Neural crest cell (in vitro differentiated cells): ENCODE results near the gene FAM219A. TPM values are rescaled to one million over a fixed set of nuclear protein-coding genes. Genes with fewer than 3 reads are reported as not detected.

Experiments
- DNase-seq: peaks from one replicate; pipeline ENCODE4 v3.0.0; 2021; ENCODE audit warnings: low read depth, mixed read lengths, low spot score
- H3K27ac Mint-ChIP-seq: one replicate; pipeline ENCODE4 v1.8.0; 2021; ENCODE audit warnings: mild to moderate bottlenecking, mixed read lengths; ENCODE audit not compliant: unreplicated experiment
- H3K27me3 Mint-ChIP-seq: 2 replicates; pipeline ENCODE4 v1.8.0; 2021; ENCODE audit warnings: low read depth, mild to moderate bottlenecking, mixed read lengths
- H3K36me3 Mint-ChIP-seq: 2 replicates; pipeline ENCODE4 v1.8.0; 2021; ENCODE audit warnings: low read depth, mild to moderate bottlenecking, mixed read lengths
- H3K4me1 Mint-ChIP-seq: 2 replicates; pipeline ENCODE4 v1.8.0; 2021; ENCODE audit warnings: mixed read lengths
- H3K4me3 Mint-ChIP-seq: one replicate; pipeline ENCODE4 v1.8.0; 2021; ENCODE audit warnings: mild to moderate bottlenecking, mixed read lengths
- H3K9me3 Mint-ChIP-seq: 2 replicates; pipeline ENCODE4 v1.8.0; 2021; ENCODE audit warnings: mixed read lengths
- CTCF ChIP-seq: fragments of 200-600 bp; sonication (generic); conservative IDR thresholded peaks from 2 replicates; pipeline ENCODE4 v1.5.0; 2021; ENCODE audit warnings: antibody characterized with exemption, mild to moderate bottlenecking
- long read RNA-seq: library from polyadenylated mRNA; unstranded; transcript quantifications from one replicate; pipeline ENCODE4 v2.0.0, GENCODE V29; 2020
- total RNA-seq: library from RNA; stranded (reverse); gene quantifications from 2 replicates; pipeline ENCODE4 v1.2.1, GENCODE V29; 2021

FAM219A gene, protein sequence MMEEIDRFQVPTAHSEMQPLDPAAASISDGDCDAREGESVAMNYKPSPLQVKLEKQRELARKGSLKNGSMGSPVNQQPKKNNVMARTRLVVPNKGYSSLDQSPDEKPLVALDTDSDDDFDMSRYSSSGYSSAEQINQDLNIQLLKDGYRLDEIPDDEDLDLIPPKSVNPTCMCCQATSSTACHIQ
- total RNA-seq: 20.6 and 20.9 TPM in 2 replicates
- long read RNA-seq, partial matches to known transcripts: 0 of 1 reads
- long read RNA-seq, other reads (novel, unspliced or antisense): 1 of 1 reads

GRCh38 chr9:34458013-34458958 lies at the start of gene FAM219A, which contains the start of gene DNAI1:
TSS of gene FAM219A (minus strand) at chr9:34458570. CDS start at chr9:34458263, 307 bp downstream.
TSS of gene DNAI1 (plus strand) at chr9:34458805. CDS start at chr9:34459006, 201 bp downstream.
- TF ChIP-seq CTCF: no peak
- peaks cover 38% of the 10 kb centered on the region for H3K4me1 Mint-ChIP-seq
- peak within 1 kb of the TSS; percentile 79 for H3K27ac Mint-ChIP-seq

GRCh38 chr9:34507966-34508365 lies 49.6 kb upstream of the FAM219A start:
- Mint-ChIP-seq H3K27me3 (peaks cover 37% of the 10 kb centered on the region), H3K36me3 (no peaks in the 10 kb centered on the region), H3K27ac (no peak overlapping the region), H3K4me3 (no peak overlapping the region), H3K4me1 (peaks cover 17% of the 10 kb centered on the region), H3K9me3 (no peaks in the 10 kb centered on the region)
- TF ChIP-seq CTCF: no peak
- no peak for DNase-seq

More at GRCh38 chr9:34458013-34458958, at the start of gene FAM219A, which contains the start of gene DNAI1:
- Mint-ChIP-seq H3K4me3 (peak within 1 kb of the TSS; percentile 95), H3K9me3 (no peaks in the 10 kb centered on the region), H3K36me3 (no peaks in the 10 kb centered on the region), H3K27me3 (peaks cover 3% of the 10 kb centered on the region)
- DNase-seq: peak; percentile 99

DNA sequence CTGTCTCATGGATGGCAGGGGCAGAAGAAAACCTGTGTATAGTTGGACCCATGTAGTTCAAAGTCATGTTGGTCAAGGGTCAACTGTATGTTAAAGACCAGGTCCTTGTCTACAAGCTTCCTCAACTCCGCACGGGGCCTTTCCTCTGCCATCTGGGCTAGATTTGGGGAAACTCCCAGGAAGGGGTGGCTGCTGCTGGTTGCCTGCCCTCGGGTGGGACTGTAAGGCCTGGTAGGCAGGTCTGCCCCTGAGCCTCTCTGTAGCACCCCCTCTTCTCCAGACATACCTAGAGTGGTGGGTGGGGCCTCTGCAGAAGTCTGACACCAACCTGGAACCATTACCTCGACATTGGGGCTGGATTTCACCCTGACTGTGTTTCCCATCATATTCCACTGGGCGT lies 49.2 kb upstream of the FAM219A start:
- H3K4me3 Mint-ChIP-seq: no peak overlapping the region
- DNase-seq: no peak
- TF ChIP-seq CTCF: no peak
- H3K4me1 Mint-ChIP-seq: peaks cover 13% of the 10 kb centered on the region
- H3K27me3 Mint-ChIP-seq: peaks cover 37% of the 10 kb centered on the region
- H3K36me3 Mint-ChIP-seq: no peaks in the 10 kb centered on the region
- no peaks in the 10 kb centered on the region for H3K9me3 Mint-ChIP-seq
- no peak overlapping the region for H3K27ac Mint-ChIP-seq

- H3K27ac Mint-ChIP-seq: no peak overlapping the region
- no peaks in the 10 kb centered on the region for H3K36me3 Mint-ChIP-seq
- H3K27me3 Mint-ChIP-seq: peaks cover 37% of the 10 kb centered on the region
- no peaks in the 10 kb centered on the region for H3K9me3 Mint-ChIP-seq
- no peak for DNase-seq
- H3K4me3 Mint-ChIP-seq: no peak overlapping the region
- TF ChIP-seq CTCF: no peak
- peaks cover 12% of the 10 kb centered on the region for H3K4me1 Mint-ChIP-seq
Measured at GRCh38 chr9:34506623-34507022, 48.3 kb upstream of the FAM219A start.

DNA sequence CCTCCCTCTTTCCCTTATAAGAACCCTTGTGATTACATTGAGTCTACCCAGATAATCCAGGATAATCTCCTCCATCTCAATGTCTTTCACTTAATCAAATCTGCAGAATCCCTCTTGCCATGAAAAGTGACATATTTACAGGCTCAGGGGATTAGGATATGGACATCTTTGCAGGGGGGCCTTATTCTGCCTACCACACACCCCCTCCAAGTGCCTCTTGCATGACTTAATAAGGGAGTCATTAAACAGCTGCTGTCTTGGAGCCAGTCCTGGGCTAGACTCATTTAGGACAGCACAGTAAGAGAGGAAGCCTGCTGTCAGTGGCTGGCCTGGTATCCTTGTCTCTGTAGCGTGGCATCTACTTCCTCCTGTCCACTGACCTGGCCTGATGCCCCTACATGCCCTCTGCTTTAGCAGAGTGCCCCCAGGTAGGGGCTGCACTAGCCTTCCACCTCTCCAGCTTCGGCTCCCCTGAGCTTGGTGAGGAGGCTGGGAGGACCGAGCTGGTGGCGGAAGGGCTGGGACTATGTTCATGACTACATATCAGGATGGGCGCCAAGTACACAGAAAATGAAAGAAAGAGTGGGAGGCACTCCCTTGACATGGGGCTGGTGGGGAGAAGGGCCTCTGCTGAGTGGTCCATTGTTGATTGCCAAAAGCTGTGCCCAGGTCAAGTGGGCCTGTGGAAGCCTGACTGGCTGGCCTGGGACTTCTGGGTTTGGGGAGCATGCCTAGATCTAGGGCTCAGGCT lies 47.2 kb upstream of the FAM219A start:
- H3K27ac Mint-ChIP-seq: no peak overlapping the region

More for the DNA sequence above, 47.2 kb upstream of the FAM219A start:
- no peak for DNase-seq
- Mint-ChIP-seq H3K27me3 (peaks cover 39% of the 10 kb centered on the region), H3K9me3 (no peaks in the 10 kb centered on the region), H3K36me3 (no peaks in the 10 kb centered on the region), H3K4me3 (no peak overlapping the region), H3K4me1 (peaks cover 11% of the 10 kb centered on the region)
- no peak for TF ChIP-seq CTCF
